HG03159 (cell line): ENCODE results near the gene PELI3.
A peak's percentile ranks its signal among the peaks of the same experiment; 100 is the strongest.

Source experiments
- ATAC-seq: cut with Tn5 transposase; IDR thresholded peaks from one replicate; pipeline ENCODE4 v1.9.1; 2021; ENCODE audit warnings: mild to moderate bottlenecking, moderate library complexity; ENCODE audit not compliant: unreplicated experiment

The PELI3 gene

GRCh38 chr11:66497206-66497605 is 30.5 kb downstream of the PELI3 start:
- ATAC-seq, result no peak

- no peak for ATAC-seq
These were observed 31.8 kb downstream of the PELI3 start for GRCh38 chr11:66498506-66498905.

DNA sequence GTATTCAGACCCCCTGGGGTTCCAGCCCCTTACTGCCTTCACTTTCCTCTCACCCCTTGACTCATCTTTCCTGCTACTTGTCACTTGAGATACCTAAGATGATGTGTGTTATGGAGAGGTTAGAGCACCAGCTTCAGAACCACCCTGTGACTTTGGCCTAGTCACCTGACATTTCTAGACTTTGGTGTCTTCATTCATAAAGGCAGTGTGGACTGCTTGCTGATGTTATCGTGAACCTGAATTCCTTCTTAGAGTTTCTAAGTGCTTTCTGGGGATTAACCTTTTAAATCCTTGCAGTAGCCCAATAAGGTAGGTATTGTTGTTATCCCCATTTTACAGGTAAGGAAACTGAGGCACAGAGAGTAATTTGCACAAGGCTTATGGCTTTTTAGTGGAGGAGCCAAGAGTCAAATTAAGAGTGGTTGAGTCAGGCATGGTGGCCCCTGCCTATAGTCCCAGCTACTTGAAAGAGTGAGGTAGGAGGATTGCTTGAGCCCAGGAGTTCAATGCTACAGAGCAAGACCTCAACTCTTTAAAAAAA is 38.6 kb downstream of the PELI3 start:
- no peak for ATAC-seq

GRCh38 chr11:66509131-66509561 is 42.4 kb downstream of the PELI3 start:
- no peak for ATAC-seq

GRCh38 chr11:66510271-66510989 is 43.7 kb downstream of the PELI3 start, which contains the start of gene BBS1:
BBS1 (plus strand) TSS chr11:66510635; CDS start chr11:66510660, 25 bp downstream.
- ATAC-seq, result peak; percentile 77

GRCh38 chr11:66510990-66511339 is 44.3 kb downstream of the PELI3 start:
- peak; percentile 13 for ATAC-seq

- ATAC-seq, result no peak
These were observed 56.9 kb downstream of the PELI3 start for GRCh38 chr11:66523611-66524010.

- no peak for ATAC-seq
These were observed 57.8 kb downstream of the PELI3 start for GRCh38 chr11:66524304-66525040.
